Panc1 (cell line): ENCODE results near the gene B3GNT3. TPM values are rescaled to one million over a fixed set of nuclear protein-coding genes. Genes with fewer than 3 reads are reported as not detected.

ENCODE experiments used
- ATAC-seq: fragments of 200-7000 bp; cut with Tn5 transposase; 2 replicates; pipeline ENCODE4 v1.9.1; 2020; ENCODE audit warnings: mild to moderate bottlenecking, moderate library complexity
- BruUV-seq: library from RNA; stranded (reverse); fragments of 400-500 nt; replicated peaks from 2 replicates; lab custom pipeline; 2021; lab: Mats Ljungman, UMichigan
- CTCF ChIA-PET: fragments of 300-600 bp; sonication (Branson Sonifier 250); formaldehyde crosslinking; loops from one replicate; lab custom pipeline; 2022; ENCODE audit warnings: antibody characterized with exemption; lab: Charles Lee
- POLR2A ChIA-PET: fragments of 300-600 bp; sonication (Branson Sonifier 250); formaldehyde crosslinking; loops from one replicate; lab custom pipeline; 2022; ENCODE audit warnings: antibody characterized with exemption; lab: Charles Lee
- DNase-seq: peaks from one replicate; pipeline ENCODE4 v3.0.0-alpha.2; 2010; ENCODE audit warnings: low read depth, low spot score
- H3K27ac ChIP-seq: 2 replicates; pipeline ENCODE4 v1.5.1; 2011; ENCODE audit warnings: mild to moderate bottlenecking, low read length, inconsistent platforms
- H3K27me3 ChIP-seq: fragments of 200-500 bp; sonication (Bioruptor generic); 2 replicates; pipeline ENCODE4 v1.6.0; 2014; ENCODE audit warnings: low read length, inconsistent platforms; ENCODE audit not compliant: control insufficient read depth, insufficient read depth
- H3K36me3 ChIP-seq: fragments of 200-500 bp; sonication (Bioruptor generic); 2 replicates; pipeline ENCODE4 v1.5.1; 2014; ENCODE audit warnings: inconsistent platforms, mild to moderate bottlenecking, low read length, moderate library complexity; ENCODE audit not compliant: control insufficient read depth, insufficient read depth
- H3K4me1 ChIP-seq: 2 replicates; pipeline ENCODE4 v1.5.1; 2011; ENCODE audit warnings: inconsistent platforms, mild to moderate bottlenecking, low read length, moderate library complexity; ENCODE audit not compliant: control insufficient read depth, insufficient read depth
- H3K4me3 ChIP-seq, 2 experiments: 2 replicates each; pipeline ENCODE4 v1.5.1; 2011 to 2012; ENCODE audit warnings: low read depth in 2 of 2, low read length in 2 of 2, mild to moderate bottlenecking in 2 of 2, inconsistent platforms in 1 of 2, moderate library complexity in 1 of 2
- H3K9me3 ChIP-seq: fragments of 200-500 bp; sonication (Bioruptor generic); 2 replicates; pipeline ENCODE4 v1.5.1; 2014; ENCODE audit warnings: low read depth, mild to moderate bottlenecking, inconsistent platforms, low read length, moderate library complexity; ENCODE audit not compliant: control insufficient read depth, insufficient read depth
- POLR2AphosphoS5 ChIP-seq: IDR thresholded peaks from 2 replicates; pipeline ENCODE4 v1.6.1; 2012; ENCODE audit warnings: mild to moderate bottlenecking, low read depth, low read length, moderate library complexity
- SIN3A ChIP-seq: IDR thresholded peaks from 2 replicates; pipeline ENCODE4 v1.6.1; 2012; ENCODE audit warnings: low read depth, mild to moderate bottlenecking, low read length, moderate library complexity, borderline replicate concordance; ENCODE audit not compliant: insufficient read depth
- TCF7L2 ChIP-seq: IDR thresholded peaks from 2 replicates; pipeline ENCODE4 v1.6.1; 2011; ENCODE audit warnings: mild to moderate bottlenecking, low read depth, low read length, inconsistent platforms
- in situ Hi-C: cut with HindIII; loops from 2 replicates; pipeline ENCODE4 v1.10.0; 2016; ENCODE audit warnings: low sequenced_read_pairs, low pct_unique_long_range_greater_than_20kb
- intact Hi-C: fragments of 100-400 bp; cut with micrococcal nuclease; formaldehyde crosslinking; loops from one replicate; pipeline ENCODE4 v1.10.0; 2022; ENCODE audit not compliant: unreplicated experiment
- total RNA-seq: library from RNA; stranded (reverse); gene quantifications from one replicate; pipeline ENCODE4 v1.2.1, GENCODE V29; 2021; ENCODE audit not compliant: unreplicated experiment
- TF ChIP-seq, protein P1 (sequence below): fragments of 450-650 bp; IDR thresholded peaks from 2 replicates; pipeline ENCODE4 v1.5.1; 2017; ENCODE audit warnings: mild to moderate bottlenecking
- TF ChIP-seq, protein P2 (sequence below), 2 experiments: IDR thresholded peaks; 2 replicates each; pipeline ENCODE4 v1.6.1; 2011 to 2012; ENCODE audit warnings: low read depth in 2 of 2, control low read depth in 1 of 2, low read length in 1 of 2, mild to moderate bottlenecking in 1 of 2, moderate library complexity in 1 of 2; ENCODE audit not compliant: insufficient read depth in 1 of 2

The B3GNT3 gene
- total RNA-seq, 1 experiment from 2014 or later, result 0.67 TPM

DNA sequence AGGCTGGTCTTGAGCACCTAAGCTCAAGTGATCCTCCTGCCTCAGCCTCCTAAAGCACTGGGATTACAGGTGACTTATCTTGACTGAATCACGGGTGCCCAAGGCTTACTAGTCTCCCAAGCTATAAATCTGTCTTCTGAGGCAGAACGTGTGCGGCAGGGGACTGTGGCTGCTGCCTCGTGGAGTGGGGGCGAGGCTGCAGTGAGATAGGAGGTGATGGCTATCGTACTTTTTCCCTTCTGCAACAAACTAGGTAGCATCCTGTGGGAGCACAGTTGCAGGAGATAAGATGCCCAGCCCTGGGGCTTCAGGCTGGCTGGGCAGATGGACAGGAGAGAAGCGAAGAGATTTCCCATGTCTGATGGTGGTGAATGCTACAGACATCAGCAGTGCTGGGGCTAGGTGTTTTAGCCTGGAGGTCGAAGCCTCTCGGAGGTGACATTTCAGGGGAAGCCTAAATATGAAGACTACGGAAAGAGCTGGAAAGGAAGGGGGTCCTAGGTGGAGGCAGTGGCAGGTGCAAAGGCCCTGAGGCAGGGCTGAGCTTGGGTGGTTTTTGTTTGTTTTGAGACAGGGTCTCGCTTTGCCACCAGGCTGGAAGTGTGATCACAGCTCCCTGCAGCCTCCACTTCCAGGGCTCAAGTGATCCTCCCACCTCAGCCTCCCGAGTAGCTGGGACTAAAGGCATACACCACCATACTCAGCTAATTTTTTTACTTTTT lies 7.4 kb downstream of the B3GNT3 start:
- no peak for DNase-seq
- no peak overlapping the region for H3K4me3 ChIP-seq
- ATAC-seq, result no peak
- 0 out of 2 replicates have a peak, but pooled peaks cover 1% of the 10 kb centered on the region for H3K4me1 ChIP-seq
- intact Hi-C loops, result no loop called here
- H3K27me3 ChIP-seq, result no peaks in the 10 kb centered on the region
- no peaks in the 10 kb centered on the region for H3K9me3 ChIP-seq
- no TSS peak for BruUV-seq
- in situ Hi-C loops, result no loop called here
- H3K27ac ChIP-seq, result no peak overlapping the region
- ChIA-PET POLR2A (interaction anchor here (0.7 kb wide), 1 partner anchor 288 kb away, joined by 6 read pairs; no protein-coding TSS in a partner anchor), CTCF (no interaction called here)
- no peaks in the 10 kb centered on the region for H3K36me3 ChIP-seq
- no peak for TF ChIP-seq POLR2AphosphoS5
- TF ChIP-seq, protein P1, sequence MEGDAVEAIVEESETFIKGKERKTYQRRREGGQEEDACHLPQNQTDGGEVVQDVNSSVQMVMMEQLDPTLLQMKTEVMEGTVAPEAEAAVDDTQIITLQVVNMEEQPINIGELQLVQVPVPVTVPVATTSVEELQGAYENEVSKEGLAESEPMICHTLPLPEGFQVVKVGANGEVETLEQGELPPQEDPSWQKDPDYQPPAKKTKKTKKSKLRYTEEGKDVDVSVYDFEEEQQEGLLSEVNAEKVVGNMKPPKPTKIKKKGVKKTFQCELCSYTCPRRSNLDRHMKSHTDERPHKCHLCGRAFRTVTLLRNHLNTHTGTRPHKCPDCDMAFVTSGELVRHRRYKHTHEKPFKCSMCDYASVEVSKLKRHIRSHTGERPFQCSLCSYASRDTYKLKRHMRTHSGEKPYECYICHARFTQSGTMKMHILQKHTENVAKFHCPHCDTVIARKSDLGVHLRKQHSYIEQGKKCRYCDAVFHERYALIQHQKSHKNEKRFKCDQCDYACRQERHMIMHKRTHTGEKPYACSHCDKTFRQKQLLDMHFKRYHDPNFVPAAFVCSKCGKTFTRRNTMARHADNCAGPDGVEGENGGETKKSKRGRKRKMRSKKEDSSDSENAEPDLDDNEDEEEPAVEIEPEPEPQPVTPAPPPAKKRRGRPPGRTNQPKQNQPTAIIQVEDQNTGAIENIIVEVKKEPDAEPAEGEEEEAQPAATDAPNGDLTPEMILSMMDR, result no peak
- no peak for TF ChIP-seq TCF7L2
- no peak for TF ChIP-seq SIN3A
- TF ChIP-seq, protein P2, sequence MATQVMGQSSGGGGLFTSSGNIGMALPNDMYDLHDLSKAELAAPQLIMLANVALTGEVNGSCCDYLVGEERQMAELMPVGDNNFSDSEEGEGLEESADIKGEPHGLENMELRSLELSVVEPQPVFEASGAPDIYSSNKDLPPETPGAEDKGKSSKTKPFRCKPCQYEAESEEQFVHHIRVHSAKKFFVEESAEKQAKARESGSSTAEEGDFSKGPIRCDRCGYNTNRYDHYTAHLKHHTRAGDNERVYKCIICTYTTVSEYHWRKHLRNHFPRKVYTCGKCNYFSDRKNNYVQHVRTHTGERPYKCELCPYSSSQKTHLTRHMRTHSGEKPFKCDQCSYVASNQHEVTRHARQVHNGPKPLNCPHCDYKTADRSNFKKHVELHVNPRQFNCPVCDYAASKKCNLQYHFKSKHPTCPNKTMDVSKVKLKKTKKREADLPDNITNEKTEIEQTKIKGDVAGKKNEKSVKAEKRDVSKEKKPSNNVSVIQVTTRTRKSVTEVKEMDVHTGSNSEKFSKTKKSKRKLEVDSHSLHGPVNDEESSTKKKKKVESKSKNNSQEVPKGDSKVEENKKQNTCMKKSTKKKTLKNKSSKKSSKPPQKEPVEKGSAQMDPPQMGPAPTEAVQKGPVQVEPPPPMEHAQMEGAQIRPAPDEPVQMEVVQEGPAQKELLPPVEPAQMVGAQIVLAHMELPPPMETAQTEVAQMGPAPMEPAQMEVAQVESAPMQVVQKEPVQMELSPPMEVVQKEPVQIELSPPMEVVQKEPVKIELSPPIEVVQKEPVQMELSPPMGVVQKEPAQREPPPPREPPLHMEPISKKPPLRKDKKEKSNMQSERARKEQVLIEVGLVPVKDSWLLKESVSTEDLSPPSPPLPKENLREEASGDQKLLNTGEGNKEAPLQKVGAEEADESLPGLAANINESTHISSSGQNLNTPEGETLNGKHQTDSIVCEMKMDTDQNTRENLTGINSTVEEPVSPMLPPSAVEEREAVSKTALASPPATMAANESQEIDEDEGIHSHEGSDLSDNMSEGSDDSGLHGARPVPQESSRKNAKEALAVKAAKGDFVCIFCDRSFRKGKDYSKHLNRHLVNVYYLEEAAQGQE (IDR thresholded peaks at IDR 0.05; ENCODE audit: insufficient read depth in 1 of 2, low read depth in 2 of 2, low read length in 1 of 2), result no peak

DNA sequence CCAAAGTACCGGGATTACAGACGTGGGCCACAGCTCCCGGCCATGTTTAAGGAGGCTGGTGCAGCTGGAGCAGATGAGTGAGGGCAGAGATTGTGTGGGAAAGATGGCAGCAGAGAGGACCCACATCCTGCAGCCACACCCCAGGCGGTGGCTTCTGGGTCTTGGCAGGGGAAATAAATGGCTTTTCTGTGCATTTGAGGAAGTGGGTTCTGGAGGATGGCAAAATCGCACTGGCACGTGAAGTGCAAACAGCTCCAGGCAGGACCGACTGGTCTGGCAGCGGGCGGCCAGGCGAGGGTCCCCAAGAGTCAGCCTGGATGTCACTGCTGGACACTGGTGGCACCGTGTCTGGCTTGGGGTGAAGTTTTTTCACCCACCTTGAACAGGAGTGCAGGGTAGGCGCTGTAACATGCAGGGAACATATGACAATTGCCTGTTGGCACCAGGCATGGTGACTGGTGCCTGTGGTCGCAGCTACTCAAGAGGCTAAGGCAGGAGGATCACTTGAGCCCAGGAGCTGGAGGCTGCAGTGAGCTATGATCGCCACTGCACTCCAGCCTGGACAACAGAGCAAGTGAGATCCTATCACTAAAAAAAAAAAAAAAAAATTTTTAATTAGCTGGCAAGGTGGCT lies 8.4 kb downstream of the B3GNT3 start:
- no peaks in the 10 kb centered on the region for H3K4me1 ChIP-seq
- H3K9me3 ChIP-seq, result no peaks in the 10 kb centered on the region
- DNase-seq, result no peak
- intact Hi-C loops, result no loop called here
- BruUV-seq, result no TSS peak
- H3K27me3 ChIP-seq, result no peaks in the 10 kb centered on the region
- in situ Hi-C loops, result no loop called here
- POLR2A ChIA-PET, result no interaction called here
- TF ChIP-seq SIN3A (no peak), TCF7L2 (no peak), POLR2AphosphoS5 (no peak)
- TF ChIP-seq, protein P1, result no peak
- TF ChIP-seq, protein P2 (IDR thresholded peaks at IDR 0.05; ENCODE audit: insufficient read depth in 1 of 2, low read depth in 2 of 2, low read length in 1 of 2), result no peak
- no peak for ATAC-seq
- no peak overlapping the region for H3K27ac ChIP-seq
- CTCF ChIA-PET, result interaction anchor here (0.6 kb wide), 1 partner anchor 97 kb away, joined by 3 read pairs; no protein-coding TSS in a partner anchor
- no peaks in the 10 kb centered on the region for H3K36me3 ChIP-seq
- no peak overlapping the region for H3K4me3 ChIP-seq
